SK-N-SH (cell line): ENCODE results near the gene HHAT. TPM values are rescaled to one million over a fixed set of nuclear protein-coding genes. Genes with fewer than 3 reads are reported as not detected.

Source experiments
- CTCF ChIA-PET: fragments of 300-600, 350-600 bp; formaldehyde crosslinking; extraction: SDS; loops from one replicate; lab custom pipeline; 2021; lab: Yijun Ruan, JAX
- POLR2A ChIA-PET: fragments of 350-600 bp; sonication (Branson Sonifier 250); formaldehyde crosslinking; extraction: SDS; loops from one replicate; lab custom pipeline; 2020; ENCODE audit warnings: antibody characterized with exemption, inconsistent platforms; lab: Yijun Ruan, JAX
- DNase-seq: peaks from one replicate; pipeline ENCODE4 v3.0.0; 2012
- H2AFZ ChIP-seq: fragments of 200-600 bp; sonication (generic); 2 replicates; pipeline ENCODE4 v1.8.1; 2016; ENCODE audit warnings: antibody characterized with exemption, mild to moderate bottlenecking, low read depth
- H3F3A ChIP-seq: fragments of 200-600 bp; sonication (generic); replicated peaks from 2 replicates; pipeline ENCODE3; 2016; ENCODE audit warnings: antibody characterized with exemption, mild to moderate bottlenecking; ENCODE audit not compliant: insufficient read depth
- H3K27ac ChIP-seq, 2 experiments: fragments of 200-500 bp in 1 of 2; fragments of 200-600 bp in 1 of 2; sonication (Bioruptor generic) in 1 of 2; sonication (generic), shearing (Covaris generic) in 1 of 2; 2 replicates each; pipeline versions ENCODE4 v1.5.1 to v1.6.1; 2014 to 2016; ENCODE audit warnings: low read depth in 2 of 2, inconsistent platforms in 1 of 2, low read length in 1 of 2, mild to moderate bottlenecking in 1 of 2, mixed read lengths in 1 of 2
- H3K27me3 ChIP-seq: fragments of 200-600 bp; sonication (generic), shearing (Covaris generic); 2 replicates; pipeline ENCODE4 v1.6.1; 2016; ENCODE audit warnings: mixed run types; ENCODE audit not compliant: insufficient read depth
- H3K36me3 ChIP-seq, 2 experiments: fragments of 200-500 bp in 1 of 2; fragments of 200-600 bp in 1 of 2; sonication (Bioruptor generic) in 1 of 2; sonication (generic) in 1 of 2; replicated peaks in 1 of 2; 2 replicates each; pipeline versions ENCODE3 to v1.5.1; 2014 to 2016; ENCODE audit warnings: low read length in 1 of 2, mild to moderate bottlenecking in 1 of 2; ENCODE audit not compliant: insufficient read depth in 2 of 2, control insufficient read depth in 1 of 2
- H3K4me1 ChIP-seq, 2 experiments: fragments of 200-500 bp in 1 of 2; fragments of 200-600 bp in 1 of 2; sonication (Bioruptor generic) in 1 of 2; sonication (generic), shearing (Covaris generic) in 1 of 2; 2 replicates each; pipeline versions ENCODE4 v1.5.1 to v1.6.1; 2014 to 2016; ENCODE audit warnings: low read depth in 1 of 2, low read length in 1 of 2, mixed run types in 1 of 2; ENCODE audit not compliant: insufficient read depth in 2 of 2, control insufficient read depth in 1 of 2
- H3K4me2 ChIP-seq: fragments of 200-600 bp; sonication (generic), shearing (Covaris generic); 2 replicates; pipeline ENCODE4 v1.6.1; 2017; ENCODE audit warnings: mixed run types
- H3K4me3 ChIP-seq, 2 experiments: fragments of 200-500 bp in 1 of 2; fragments of 200-600 bp in 1 of 2; sonication (Bioruptor generic) in 1 of 2; sonication (generic), shearing (Covaris generic) in 1 of 2; 2 replicates each; pipeline versions ENCODE4 v1.5.1 to v1.8.1; 2014 to 2016; ENCODE audit warnings: low read depth in 2 of 2, inconsistent platforms in 1 of 2, low read length in 1 of 2, mild to moderate bottlenecking in 1 of 2, mixed read lengths in 1 of 2, moderate library complexity in 1 of 2
- H3K79me2 ChIP-seq: fragments of 200-600 bp; sonication (generic); 2 replicates; pipeline ENCODE4 v1.8.1; 2017; ENCODE audit warnings: mild to moderate bottlenecking; ENCODE audit not compliant: insufficient read depth
- H3K9ac ChIP-seq: fragments of 200-600 bp; sonication (generic); 2 replicates; pipeline ENCODE4 v1.6.1; 2017; ENCODE audit warnings: mixed run types
- H3K9me2 ChIP-seq: fragments of 200-600 bp; sonication (generic); 2 replicates; pipeline ENCODE4 v1.6.1; 2017; ENCODE audit warnings: mixed run types
- H3K9me3 ChIP-seq: fragments of 200-600 bp; sonication (generic); 2 replicates; pipeline ENCODE4 v1.6.1; 2017; ENCODE audit warnings: mixed run types, mild to moderate bottlenecking, moderate library complexity
- H4K20me1 ChIP-seq: fragments of 200-600 bp; sonication (generic); 2 replicates; pipeline ENCODE4 v1.6.1; 2017; ENCODE audit warnings: mild to moderate bottlenecking, mixed run types; ENCODE audit not compliant: insufficient read depth
- ELF1 ChIP-seq: IDR thresholded peaks from 2 replicates; pipeline ENCODE4 v1.4.0; 2012
- EP300 ChIP-seq, 2 experiments: IDR thresholded peaks; 2 replicates each; pipeline versions ENCODE4 v1.4.0 to v1.6.1; 2012; ENCODE audit warnings: borderline replicate concordance in 1 of 2, low read depth in 1 of 2, low read length in 1 of 2
- GABPA ChIP-seq: IDR thresholded peaks from 2 replicates; pipeline ENCODE4 v1.4.0; 2012; ENCODE audit warnings: low read depth, mild to moderate bottlenecking
- GATA2 ChIP-seq: sonication (generic); formaldehyde crosslinking; IDR thresholded peaks from 2 replicates; pipeline ENCODE4 v1.5.0; 2020; ENCODE audit warnings: mild to moderate bottlenecking, missing genetic modification reagents
- JUND ChIP-seq: IDR thresholded peaks from 2 replicates; pipeline ENCODE4 v1.4.0; 2012
- MEF2A ChIP-seq: IDR thresholded peaks from 2 replicates; pipeline ENCODE4 v1.4.0; 2012; ENCODE audit warnings: low read depth, borderline replicate concordance
- NRF1 ChIP-seq: IDR thresholded peaks from 2 replicates; pipeline ENCODE4 v1.6.1; 2012; ENCODE audit warnings: low read depth, mild to moderate bottlenecking, low read length
- POLR2AphosphoS5 ChIP-seq: IDR thresholded peaks from 2 replicates; pipeline ENCODE4 v1.6.1; 2012; ENCODE audit warnings: low read depth, low read length
- RAD21 ChIP-seq: IDR thresholded peaks from 2 replicates; pipeline ENCODE4 v1.6.1; 2012; ENCODE audit warnings: mild to moderate bottlenecking, low read length
- RCOR1 ChIP-seq: fragments of 150-350 bp; IDR thresholded peaks from 2 replicates; pipeline ENCODE4 v1.6.1; 2017; ENCODE audit warnings: antibody characterized with exemption, low read length
- RFX5 ChIP-seq: IDR thresholded peaks from 2 replicates; pipeline ENCODE4 v1.6.1; 2012; ENCODE audit warnings: mild to moderate bottlenecking, improper control_type of control experiment, low read length
- TAF1 ChIP-seq: IDR thresholded peaks from 2 replicates; pipeline ENCODE4 v1.6.1; 2012; ENCODE audit warnings: low read depth, mild to moderate bottlenecking, low read length, moderate library complexity, borderline replicate concordance
- TCF12 ChIP-seq: IDR thresholded peaks from 2 replicates; pipeline ENCODE4 v1.4.0; 2012
- TEAD4 ChIP-seq: IDR thresholded peaks from 2 replicates; pipeline ENCODE4 v1.4.0; 2012; ENCODE audit warnings: mild to moderate bottlenecking, borderline replicate concordance; ENCODE audit not compliant: insufficient read depth
- WGBS: methylation state at CpG from one replicate; pipeline ENCODE4 v1.1.6; 2017; ENCODE audit warnings: low lambda C conversion rate; 5-methylcytosine and 5-hydroxymethylcytosine counted together
- polyA plus RNA-seq, 3 experiments: library from polyadenylated mRNA; depleted of rRNA; stranded (reverse); fragments of >200 nt; gene quantifications; 2 replicates each; pipeline ENCODE4 v1.2.3, GENCODE V29; 2012
- TF ChIP-seq, protein P1 (sequence below): IDR thresholded peaks from 2 replicates; pipeline ENCODE4 v1.4.0; 2012; ENCODE audit warnings: low read depth, borderline replicate concordance
- TF ChIP-seq, protein P2 (sequence below): IDR thresholded peaks from 2 replicates; pipeline ENCODE4; 2012
- TF ChIP-seq, protein P3 (sequence below): fragments of 150-350 bp; IDR thresholded peaks from 2 replicates; pipeline ENCODE4 v1.6.1; 2017; ENCODE audit warnings: antibody characterized with exemption, low read length, low read depth, borderline replicate concordance

HHAT gene
- polyA plus RNA-seq, 1 of the 3 experiments (the other 2 are of a cell fraction) = 8.1 TPM

DNA sequence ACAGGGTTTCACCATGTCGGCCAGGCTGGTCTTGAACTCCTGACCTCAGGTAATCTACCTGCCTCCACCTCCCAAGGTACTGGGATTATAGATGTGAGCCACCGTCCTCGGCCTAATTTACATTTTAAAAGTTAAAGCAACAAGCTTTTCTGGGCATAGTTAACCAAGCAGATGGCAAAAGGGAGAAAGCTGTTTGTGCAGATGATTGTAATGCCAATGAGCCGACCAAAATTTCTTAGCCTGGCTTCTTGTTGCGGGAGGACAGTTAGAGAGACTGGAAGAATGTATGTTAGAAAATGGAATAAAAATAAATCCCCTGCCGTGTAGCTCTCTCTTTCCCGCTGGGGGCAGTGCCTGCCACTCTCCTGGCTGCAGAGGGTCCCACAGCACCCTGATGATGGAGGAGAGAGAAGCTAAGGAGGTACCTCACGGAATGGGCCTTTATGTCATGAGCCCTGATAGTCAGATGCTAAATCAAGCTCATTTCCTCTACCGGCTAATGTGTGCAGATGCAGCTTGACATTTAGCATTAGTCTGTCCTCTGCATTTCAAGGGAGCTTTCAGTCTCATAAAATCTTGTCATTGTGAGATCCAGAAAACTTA is 87.2 kb downstream of the HHAT start:
- no peak overlapping the region for H3K4me3 ChIP-seq
- no peaks in the 10 kb centered on the region for H3K9me3 ChIP-seq
- WGBS = 76% methylated on average over 9 of the region's 9 CpGs
- no peaks in the 10 kb centered on the region for H3F3A ChIP-seq
- H3K4me1 ChIP-seq = no peaks in the 10 kb centered on the region
- no peak overlapping the region for H3K9ac ChIP-seq
- H2AFZ ChIP-seq = no peak overlapping the region
- DNase-seq = no peak
- POLR2A ChIA-PET = no interaction called here
- H3K4me2 ChIP-seq = no peak overlapping the region
- CTCF ChIA-PET = interaction anchor here (0.8 to 6.1 kb wide), 11 partner anchors 9 to 722 kb away, joined by 3 to 46 read pairs (median 5); partner anchors contain the start of gene KCNH1
- no peak overlapping the region for H3K27ac ChIP-seq
- H4K20me1 ChIP-seq = no peaks in the 10 kb centered on the region
- TF ChIP-seq, protein P1, sequence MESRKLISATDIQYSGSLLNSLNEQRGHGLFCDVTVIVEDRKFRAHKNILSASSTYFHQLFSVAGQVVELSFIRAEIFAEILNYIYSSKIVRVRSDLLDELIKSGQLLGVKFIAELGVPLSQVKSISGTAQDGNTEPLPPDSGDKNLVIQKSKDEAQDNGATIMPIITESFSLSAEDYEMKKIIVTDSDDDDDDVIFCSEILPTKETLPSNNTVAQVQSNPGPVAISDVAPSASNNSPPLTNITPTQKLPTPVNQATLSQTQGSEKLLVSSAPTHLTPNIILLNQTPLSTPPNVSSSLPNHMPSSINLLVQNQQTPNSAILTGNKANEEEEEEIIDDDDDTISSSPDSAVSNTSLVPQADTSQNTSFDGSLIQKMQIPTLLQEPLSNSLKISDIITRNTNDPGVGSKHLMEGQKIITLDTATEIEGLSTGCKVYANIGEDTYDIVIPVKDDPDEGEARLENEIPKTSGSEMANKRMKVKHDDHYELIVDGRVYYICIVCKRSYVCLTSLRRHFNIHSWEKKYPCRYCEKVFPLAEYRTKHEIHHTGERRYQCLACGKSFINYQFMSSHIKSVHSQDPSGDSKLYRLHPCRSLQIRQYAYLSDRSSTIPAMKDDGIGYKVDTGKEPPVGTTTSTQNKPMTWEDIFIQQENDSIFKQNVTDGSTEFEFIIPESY = no peak
- TF ChIP-seq POLR2AphosphoS5 (no peak), GABPA (no peak), ELF1 (no peak), TEAD4 (no peak), GATA2 (CRISPR knock-in tag) (no peak), JUND (no peak), MEF2A (no peak), RAD21 (no peak), RCOR1 (no peak), RFX5 (no peak), EP300 (IDR thresholded peaks at IDR 0.05; ENCODE audit: borderline replicate concordance in 1 of 2, low read depth in 1 of 2, low read length in 1 of 2) (no peak), TCF12 (no peak), NRF1 (no peak), TAF1 (no peak)
- TF ChIP-seq, protein P2, sequence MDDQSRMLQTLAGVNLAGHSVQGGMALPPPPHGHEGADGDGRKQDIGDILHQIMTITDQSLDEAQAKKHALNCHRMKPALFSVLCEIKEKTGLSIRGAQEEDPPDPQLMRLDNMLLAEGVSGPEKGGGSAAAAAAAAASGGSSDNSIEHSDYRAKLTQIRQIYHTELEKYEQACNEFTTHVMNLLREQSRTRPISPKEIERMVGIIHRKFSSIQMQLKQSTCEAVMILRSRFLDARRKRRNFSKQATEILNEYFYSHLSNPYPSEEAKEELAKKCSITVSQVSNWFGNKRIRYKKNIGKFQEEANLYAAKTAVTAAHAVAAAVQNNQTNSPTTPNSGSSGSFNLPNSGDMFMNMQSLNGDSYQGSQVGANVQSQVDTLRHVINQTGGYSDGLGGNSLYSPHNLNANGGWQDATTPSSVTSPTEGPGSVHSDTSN = no peak
- TF ChIP-seq, protein P3, sequence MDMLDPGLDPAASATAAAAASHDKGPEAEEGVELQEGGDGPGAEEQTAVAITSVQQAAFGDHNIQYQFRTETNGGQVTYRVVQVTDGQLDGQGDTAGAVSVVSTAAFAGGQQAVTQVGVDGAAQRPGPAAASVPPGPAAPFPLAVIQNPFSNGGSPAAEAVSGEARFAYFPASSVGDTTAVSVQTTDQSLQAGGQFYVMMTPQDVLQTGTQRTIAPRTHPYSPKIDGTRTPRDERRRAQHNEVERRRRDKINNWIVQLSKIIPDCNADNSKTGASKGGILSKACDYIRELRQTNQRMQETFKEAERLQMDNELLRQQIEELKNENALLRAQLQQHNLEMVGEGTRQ = no peak
- no peaks in the 10 kb centered on the region for H3K27me3 ChIP-seq
- no peaks in the 10 kb centered on the region for H3K36me3 ChIP-seq
- H3K79me2 ChIP-seq = no peaks in the 10 kb centered on the region
- H3K9me2 ChIP-seq = no peaks in the 10 kb centered on the region
